Stimulated activated CD4-positive, alpha-beta T cell treated with anti-CD3 and anti-CD28 coated beads, TNF-alpha, amount 100 ng/mL, for 1 hour (primary cell): ENCODE results near the gene NRG3.

Experiments
- DNase-seq, 3 donors: peaks; one replicate each; pipeline ENCODE4 v3.0.0-alpha.2; 2020; ENCODE audit warnings: low read depth in 3 of 3, low spot score in 1 of 3

NRG3 gene

DNA sequence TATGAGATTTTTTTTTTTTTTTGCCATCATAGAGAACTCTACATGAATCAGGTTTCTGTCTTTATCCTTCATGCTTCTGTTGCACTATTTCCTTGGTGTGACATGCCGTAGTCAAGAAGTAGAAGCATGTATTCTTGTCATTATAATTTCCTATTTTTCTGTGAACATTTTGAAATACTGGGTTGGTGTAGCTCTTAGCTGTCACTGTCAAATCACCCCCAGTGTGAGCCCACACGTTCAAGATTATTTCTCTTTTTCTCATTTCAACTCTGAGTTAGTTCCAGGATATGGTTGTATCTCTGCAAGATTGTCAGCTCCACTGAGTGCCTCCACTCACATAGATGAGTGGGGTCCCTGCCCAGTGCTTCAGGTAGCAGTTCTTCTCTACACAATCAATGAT is 209.5 kb downstream of the NRG3 start:
- no peak for DNase-seq

DNA sequence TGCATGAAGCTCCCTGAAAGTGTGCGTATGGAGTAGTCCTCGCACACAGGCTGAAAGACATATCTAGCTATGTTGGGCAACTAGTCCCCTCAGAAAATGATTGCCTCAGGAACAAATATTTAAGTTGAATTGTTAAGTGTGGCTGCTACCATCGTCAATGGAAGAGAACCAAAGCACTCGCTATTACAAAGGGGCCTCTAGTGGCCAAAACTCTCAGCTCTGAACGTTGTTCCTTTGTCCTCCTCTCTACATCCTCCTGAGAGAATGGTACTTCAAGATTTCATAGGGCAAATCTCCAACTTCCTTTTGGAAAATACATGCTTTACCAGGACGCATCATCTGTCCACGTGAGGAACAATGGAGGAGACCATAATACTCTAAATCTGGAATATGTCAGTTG is 209.9 kb downstream of the NRG3 start:
- no peak for DNase-seq

DNA sequence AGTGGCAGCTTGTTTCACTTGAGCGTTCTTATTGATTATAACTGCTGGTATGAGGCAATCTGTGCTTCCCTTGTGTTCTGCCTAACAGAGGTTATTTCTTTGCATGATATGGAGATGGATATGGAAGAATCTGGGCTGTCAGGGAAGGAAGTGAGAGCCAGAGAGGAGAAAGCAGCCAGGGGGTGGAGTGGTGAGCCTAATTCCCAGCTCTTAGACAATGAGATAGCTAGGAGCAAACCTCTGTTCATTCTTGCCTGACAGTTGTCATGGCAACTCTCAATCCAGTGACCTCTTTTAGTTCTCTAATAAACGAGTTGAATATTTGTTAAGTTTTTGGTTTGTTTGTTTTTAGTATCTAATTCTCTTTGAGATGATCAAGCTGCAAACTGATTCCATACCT is 214.3 kb downstream of the NRG3 start:
- no peak for DNase-seq

DNA sequence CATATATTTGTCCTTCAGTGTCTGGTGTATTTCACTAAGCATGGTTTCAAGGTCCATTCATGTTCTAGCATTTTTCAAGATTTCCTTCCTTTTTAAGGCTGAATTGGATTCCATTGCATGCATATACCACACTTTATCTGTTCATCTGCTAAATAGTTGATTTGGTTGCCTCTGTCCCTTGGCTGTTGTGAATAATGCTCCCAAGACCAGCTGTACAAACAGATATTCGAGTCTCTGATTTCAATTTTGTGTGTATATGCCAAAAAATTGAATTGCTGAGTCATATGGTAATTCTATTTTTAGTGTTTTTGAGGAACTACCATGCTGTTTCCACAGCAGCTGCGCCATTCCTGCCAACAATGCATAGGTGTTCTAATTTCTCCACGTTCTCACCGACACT is 216.4 kb downstream of the NRG3 start:
- DNase-seq = no peak

DNA sequence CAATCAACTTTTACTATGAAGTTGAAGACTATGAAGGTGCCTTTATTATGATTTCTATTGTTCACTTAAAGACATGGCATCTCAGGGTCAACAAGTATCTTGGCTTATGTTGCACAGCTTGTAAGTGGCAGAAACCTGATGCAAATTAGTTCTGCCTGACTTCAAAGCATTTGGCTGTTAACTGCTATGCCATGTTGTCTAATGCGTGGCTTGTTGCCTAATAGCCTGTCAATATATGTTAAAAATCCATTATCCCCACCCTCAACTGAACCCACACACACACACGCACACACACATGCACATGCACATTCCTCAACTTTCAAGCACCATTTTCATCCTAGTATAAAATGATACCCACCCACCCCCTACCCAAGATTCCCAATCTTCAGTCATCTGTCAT is 217.1 kb downstream of the NRG3 start:
- no peak for DNase-seq

DNA sequence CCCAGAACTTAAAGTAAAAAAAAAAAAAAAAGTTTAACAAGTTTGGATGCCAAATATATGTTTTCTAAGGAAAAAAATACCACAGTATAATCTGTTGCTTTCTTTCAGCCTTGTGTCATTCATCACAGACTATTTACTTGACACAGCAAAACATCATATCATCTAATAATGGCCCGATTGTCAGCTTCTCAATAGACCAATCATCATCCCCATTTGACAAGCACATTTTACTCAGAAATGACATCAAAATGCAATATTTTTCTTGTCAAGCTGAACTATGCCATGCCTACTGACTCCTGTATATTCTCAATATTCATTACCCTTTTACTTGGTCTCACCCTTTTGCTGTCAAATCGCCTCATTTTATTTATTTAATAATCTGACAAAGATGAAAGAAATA is 249.7 kb downstream of the NRG3 start:
- DNase-seq = no peak

DNA sequence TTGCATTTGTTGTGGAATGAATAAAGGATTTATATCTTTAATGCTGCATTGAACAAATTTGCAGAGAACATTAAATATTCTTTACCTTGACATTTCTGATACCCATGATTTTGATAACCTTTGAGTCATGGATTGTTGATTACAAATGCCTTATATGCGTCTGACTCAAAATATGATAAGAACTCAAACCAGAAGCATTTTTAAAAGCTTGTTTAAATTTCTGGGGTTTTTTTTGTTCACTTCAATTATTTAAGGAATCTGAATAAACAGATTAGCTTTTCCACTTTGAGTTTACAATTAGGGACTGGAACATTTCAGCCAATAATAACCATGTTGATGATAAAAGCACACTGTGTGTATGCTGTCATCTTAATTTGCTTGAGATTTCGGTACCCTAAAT is 253.5 kb downstream of the NRG3 start:
- DNase-seq = no peak

DNA sequence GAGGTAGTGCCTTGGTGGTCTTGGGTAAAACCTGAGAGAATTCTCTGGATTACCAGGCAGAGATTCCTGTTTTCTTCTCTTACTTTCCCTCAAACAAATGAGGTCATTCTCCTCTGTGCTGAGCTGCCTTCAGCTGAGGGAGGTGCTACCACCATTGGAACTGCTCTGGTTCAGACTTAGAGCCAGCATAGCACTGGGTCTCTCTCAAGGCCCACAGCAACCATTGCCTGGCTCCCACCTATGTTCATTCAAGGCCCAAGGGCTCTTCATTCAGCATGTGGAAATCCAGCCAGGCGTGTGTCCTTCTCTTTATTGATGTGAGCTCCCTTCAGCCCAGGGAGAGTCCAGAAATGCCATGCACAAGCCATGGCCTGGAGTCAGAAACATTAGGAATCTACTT is 261.1 kb downstream of the NRG3 start:
- DNase-seq = no peak

DNA sequence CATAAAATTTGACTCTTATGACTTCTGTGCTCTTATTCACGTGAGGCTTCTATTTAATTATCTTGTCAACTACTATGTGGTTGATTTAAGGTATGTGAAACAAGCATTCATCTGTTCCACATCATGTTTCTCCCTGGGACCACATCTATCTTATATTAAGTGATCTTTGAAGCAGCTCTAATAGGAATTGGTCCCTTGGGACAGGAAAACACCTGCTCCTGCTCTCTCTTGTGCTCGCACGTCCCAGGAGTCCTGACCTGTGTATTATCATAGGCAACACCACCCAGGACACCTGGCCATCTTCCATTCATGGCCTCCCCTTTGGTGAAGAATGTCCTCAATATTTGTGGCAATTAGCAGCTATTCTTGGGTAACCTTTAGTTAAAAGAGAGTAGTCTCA is 269.2 kb downstream of the NRG3 start:
- DNase-seq = no peak

DNA sequence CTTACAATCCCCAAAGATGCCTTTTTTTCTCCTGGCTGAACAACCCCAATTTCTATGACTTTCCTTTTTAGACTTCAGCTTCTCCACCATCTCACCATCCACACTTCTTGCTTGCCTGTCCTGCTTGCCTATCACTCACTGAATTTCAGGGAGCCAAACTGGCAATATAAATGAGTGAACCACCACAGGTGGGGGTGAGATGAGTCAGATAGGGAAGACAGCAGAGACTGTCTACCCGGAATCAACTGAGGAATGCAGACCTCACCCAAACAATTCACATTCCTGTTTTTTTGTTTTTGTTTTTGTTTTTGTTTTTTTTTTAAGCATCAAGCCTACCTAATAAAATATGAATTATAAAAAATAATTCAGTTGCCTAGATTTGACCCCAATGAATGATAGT is 273.8 kb downstream of the NRG3 start:
- no peak for DNase-seq

DNA sequence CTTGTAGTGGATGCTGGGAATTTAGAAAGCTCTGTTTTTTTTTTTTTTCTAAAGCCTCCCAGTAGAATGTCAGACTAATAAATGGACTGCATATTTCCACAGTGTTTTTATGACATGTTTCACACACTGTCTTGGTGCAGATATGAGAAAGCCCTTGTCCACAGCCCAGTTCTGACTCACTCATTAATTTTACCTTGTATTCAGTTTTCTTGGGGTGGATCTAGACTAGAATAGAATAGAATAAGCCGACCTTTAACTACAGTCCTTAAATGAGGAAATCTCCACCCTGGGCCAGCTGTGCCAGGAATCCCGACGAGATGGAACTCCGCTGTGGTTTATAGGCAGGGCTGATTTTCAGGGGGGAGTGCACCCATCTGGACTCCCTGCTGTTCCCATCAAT is 274.7 kb downstream of the NRG3 start:
- no peak for DNase-seq

DNA sequence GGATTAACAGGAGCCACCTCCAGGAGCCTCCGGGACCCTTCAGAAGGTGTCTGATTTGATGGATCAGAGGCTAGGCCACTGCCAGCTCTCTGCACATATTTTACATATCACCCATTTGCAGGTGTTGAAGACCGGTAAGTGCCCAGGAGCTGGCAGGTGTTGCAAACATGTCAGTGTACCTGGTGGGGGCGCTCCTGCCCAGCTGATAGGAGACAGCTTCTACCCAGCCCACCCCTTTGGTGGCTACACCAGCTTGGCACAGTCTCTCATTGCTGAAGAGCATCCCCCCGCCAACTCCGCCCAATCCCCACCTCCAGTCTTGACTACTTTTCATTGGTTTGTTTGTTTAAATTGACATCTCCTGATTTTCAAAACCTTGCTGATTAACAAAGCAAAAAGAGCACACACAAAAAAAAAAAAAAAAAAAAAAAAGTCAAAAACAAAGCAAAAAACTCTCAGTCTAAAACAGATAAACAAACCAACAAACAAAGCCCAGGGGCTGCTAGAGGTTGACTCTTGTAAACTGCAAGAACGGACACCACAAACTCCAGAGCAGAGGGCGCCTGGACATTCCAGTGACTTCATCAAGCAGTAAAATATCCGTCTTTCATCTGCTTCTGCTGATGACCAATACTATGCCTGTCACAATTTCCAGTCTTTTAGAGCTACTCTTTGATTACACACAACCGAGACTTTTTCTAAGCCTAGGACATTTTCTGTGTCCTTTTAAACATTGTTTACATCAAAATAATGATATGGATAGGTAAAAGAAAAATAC is 275.3 kb downstream of the NRG3 start:
- DNase-seq = no peak

DNA sequence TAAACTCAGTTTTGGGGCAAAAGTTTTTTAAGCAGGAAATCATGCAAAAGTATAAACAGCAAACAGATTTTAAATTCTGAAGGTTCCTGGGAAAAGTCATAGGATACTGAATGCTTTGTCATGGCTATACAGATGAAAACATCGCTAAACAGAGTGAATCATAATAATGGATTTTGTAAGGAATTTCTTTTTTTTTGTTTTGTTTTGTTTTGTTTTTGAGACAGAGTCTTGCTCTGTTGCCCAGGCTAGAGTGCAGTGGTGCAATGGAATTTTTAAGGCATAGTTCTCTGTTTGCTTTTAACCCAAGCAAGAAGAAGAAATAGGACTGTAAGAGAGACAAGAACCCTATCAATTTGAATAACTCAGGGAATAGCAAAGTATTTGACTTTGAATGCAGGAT is 285.3 kb downstream of the NRG3 start:
- no peak for DNase-seq

DNA sequence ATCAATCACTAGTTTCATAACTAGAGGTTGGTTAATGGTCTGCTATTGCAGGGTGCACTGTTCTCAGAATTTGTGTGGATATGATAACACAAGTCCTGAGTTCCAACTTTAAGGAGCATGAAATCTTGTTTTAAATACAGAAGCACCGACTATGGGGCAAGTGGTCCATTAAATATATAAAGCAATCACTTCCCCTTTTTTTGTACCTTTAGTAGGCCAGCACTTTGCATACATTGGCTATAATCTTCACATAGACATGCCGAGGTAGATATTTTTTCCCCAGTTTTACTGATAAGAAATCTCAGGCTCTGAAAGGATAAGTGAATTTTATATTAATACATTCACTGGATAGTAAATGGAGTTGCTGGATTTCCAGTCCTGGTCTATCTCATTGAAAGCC is 286.3 kb downstream of the NRG3 start:
- no peak for DNase-seq

DNA sequence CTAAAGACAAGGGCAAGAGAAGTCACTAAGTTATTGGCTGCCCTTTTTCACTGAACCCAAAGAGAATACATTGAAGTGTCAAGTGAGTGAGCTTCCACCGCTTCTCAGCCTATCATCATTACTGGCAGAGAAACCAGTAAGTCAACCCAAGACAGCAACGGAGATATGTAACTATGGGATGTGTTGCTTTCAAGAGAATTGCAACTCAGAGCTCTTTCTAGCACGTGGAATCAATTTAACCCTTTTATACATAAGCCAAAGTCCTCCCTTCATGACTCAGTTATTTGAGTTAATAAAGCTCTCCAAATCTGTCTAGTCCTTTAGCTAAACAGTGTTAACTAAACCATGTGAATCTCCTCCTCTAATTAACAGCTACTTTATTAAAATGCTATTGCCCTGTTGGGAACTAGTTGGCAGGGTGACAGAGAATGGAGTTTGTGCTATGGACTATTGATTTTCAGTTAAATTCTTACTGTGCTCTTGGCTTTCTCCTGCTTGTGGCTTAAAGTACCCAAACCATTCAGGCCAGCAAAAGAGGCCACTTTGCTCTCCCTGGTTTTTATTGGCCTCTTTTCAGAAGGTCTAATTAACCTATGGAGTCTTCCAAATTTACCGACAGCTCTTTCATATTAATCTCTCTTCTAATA is 287.7 kb downstream of the NRG3 start:
- no peak for DNase-seq

DNA sequence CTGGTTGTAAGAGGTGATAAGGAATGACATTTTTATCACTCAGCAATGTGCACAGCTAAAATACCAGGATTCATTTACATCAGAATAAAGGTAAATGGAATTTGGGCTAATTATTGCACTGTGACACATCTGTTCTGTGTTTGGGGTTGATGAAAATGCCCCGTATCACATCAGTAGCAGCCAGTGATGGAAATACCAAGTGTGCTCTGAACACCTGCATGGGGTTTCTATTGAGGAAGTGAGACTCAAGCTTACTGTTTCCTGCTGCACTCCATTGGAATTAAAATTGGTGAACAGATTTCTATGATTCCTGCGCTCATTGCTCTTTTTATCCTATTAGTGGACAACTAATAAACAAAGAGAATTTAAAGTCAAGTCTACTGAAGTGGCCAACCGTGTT is 296.9 kb downstream of the NRG3 start:
- no peak for DNase-seq

DNA sequence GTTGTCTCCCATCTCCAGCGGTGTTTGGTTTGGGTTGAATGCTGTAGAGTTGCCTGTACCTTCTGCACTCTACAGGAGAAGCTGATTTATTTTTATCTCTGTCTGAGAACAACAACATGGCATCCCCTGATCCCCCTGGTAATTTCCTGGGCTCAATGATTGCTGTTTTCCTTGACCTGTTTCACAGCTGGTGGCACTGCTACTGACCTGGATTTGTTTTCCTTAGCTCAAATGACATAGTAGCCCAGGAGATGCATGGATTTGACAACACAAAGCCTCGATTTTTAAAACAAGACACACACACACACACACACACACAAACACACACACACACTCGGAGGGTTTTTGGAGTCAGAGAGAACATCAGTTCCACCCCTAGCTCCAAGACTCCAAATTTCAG is 301.6 kb downstream of the NRG3 start:
- no peak for DNase-seq

DNA sequence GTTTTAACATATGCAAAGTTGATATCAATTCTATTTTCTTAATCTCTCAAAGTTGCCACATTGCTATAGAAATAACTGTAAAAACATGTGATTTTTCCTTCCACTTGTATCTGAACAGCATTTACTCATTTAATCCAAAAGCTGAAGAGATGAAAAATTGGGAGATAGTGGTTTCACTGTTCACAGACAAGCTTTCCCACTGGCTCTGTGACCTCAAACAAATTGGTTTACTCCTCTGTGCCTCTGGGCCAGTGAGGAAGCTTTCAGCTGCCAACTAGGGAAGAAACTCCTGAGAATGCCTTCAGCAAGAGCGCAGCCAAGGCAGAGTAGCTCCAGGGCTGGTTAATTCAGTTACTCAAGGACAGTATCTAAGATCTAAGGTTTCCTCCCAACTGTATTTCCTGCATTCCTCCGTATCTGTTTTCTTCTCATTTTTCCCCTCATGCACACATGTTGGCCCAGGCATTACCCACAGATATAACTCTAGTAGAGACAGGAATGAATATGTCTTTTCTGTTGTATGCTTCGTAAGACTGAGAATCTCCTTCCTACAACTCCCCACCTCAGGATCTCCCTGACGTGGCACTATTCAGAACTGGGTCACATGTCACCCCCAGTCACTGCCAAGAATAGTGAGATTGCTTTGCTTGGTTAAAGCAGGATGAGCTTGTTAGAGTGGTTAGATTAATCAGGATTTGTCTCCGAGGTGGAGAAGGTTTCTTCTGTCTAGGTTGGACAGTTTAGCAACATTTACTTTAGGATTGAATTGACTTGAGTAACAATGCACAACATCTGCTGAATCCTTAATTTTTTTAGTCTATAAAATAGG is 315.7 kb downstream of the NRG3 start:
- no peak for DNase-seq

DNA sequence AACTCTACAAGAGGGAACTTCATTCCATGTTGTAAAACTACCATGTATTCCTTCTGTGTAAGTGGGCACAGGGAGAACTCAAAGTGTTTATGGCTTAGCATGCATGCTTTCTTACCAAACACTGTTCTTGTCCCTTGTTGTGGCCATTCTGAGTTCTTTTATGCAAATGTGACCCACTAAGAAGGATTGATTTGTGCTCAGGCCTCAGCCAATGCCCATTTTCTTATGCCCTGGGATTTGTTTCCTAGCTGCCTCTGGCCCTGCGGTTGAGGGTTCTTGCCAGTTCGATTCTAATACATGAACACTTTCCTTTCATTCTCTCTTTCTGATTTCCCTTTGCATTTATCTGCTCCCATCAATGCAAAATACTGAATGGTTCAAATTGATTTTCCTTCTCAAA is 316.7 kb downstream of the NRG3 start:
- no peak for DNase-seq

DNA sequence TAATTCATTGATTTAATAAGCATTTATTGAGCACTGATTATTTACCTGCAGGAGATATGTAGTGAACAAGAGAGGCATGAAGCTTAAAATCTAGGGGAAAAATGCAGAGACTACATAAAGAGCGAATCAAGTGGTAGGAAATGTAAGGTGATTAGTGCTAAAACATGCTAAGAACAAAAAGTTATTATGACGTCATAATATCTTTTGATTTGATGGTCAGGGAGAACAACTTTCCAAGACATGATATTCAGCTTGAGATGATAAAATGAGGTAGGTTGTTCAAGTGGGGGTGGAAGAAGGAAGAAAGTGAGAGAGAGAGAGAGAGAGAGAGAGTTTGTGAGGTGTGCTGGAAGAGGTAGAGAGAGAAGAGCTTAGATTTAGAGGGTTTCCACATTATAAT is 317.7 kb downstream of the NRG3 start:
- no peak for DNase-seq

DNA sequence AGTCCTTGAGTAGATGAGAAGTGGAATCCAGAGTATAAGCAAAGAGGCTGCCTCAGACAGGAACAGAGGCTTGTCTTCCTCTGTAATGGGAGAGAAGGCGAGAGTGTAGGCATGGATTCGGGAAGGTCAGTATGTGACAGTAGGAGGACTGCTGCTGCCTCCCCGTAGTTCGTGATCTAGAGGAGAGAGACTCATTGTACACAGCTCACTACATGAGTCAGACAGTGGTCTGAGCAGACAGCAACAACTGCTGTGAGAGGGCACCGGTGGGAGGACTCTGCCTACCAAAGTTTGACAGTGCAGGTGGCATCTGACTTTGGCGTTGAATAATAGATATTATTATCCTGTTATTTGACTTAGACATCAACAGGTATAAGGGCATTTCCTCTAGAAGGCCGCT is 319.4 kb downstream of the NRG3 start:
- no peak for DNase-seq

DNA sequence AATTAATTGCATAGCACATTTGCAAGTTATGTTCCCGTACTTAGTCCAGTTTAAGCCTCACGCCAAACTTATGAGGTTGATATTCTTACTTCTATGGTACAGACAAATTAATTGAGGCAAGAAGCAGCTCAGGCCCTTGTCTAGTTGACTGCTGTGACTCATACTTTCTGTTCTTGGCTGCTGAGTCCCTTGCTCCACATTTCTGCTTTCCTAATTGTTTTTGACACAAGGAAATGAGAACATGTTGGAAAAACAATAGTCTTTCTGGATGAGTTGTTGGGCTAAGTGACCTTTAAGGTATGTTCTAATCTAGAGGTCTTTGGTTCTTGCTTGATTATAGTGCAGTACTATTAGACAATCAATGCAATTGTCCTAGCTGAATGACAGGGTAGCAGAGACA is 331.8 kb downstream of the NRG3 start:
- DNase-seq = no peak
